GDM1 (cell line): Measurements from ENCODE around the gene ACER2.
A peak's percentile ranks its signal among the peaks of the same experiment; 100 is the strongest.

Experiments used
- DNase-seq: peaks from one replicate; lab custom pipeline; 2025; lab: John Stamatoyannopoulos, UW

ACER2 gene

GRCh38 chr9:19456426-19456825 lies 47.6 kb downstream of the ACER2 start:
- DNase-seq, result no peak

DNA sequence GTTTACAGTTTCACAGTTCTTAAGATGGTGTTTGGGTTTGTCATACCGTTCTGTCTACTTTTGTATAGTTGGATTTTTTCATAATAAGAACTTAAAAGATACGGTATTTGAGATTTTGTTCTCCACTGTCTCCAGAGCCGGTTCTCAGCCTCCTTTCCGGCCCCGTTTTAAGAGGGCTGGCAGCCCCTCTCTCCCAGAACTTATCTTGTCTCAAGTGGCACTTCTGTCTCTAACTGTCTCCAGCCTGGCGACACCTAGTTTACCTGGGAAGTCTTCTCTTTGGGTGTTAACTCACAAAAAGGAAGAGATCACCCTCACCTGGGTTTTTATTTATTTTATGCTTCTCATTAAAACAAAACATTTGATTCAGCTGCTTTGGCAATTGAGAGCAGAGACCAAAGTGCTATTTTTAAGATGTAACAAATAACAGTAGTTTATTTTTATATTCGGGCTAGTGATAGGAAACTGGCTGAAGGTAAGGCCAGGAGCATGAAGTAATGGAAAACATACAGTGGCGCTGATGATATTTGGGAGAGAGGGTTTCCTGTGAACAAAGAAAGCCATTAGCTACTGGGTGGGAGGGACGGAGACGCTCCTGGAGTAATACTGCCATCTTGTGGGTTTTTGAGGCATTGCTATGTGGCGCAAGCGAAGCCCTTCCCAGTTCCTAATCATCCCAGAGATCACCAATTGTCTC lies 48.3 kb downstream of the ACER2 start:
- peak; percentile 21 for DNase-seq

DNA sequence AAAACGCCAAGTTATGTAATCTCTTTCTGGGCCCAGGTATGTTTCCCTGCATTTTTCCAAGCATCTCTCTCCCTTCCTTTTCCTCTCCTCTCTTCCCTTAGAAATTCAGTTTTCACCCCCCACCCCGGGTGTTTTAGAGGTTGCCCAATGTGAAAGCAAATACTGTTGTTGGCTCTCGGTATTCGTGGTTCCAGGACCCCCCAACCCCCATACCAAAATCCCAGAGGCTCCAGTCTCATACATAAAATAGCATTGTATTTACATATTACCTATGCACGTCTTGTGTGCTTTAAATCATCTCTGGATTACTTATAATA lies 48.8 kb downstream of the ACER2 start:
- no peak for DNase-seq

GRCh38 chr9:19460243-19460642 lies 51.4 kb downstream of the ACER2 start:
- no peak for DNase-seq

DNA sequence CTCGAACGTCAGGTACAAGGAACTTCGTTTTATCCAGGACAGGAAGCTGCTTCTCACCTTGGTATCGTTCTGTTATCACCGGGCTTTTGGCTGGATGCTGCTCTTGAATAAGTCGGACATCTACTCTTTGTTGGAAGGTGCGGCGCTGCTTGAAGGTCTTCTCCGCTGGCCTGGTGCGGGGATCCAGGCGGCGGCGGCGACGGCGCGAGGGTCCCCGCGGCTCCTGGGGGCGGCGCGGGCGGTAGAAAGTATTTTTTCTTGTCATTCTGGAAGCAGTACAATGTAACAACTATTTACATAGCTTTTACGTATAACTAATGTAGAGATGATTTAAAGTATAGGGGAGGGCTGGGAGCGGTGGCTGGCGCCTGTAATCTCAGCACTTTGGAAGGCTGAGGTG lies 52.3 kb downstream of the ACER2 start:
- no peak for DNase-seq

DNA sequence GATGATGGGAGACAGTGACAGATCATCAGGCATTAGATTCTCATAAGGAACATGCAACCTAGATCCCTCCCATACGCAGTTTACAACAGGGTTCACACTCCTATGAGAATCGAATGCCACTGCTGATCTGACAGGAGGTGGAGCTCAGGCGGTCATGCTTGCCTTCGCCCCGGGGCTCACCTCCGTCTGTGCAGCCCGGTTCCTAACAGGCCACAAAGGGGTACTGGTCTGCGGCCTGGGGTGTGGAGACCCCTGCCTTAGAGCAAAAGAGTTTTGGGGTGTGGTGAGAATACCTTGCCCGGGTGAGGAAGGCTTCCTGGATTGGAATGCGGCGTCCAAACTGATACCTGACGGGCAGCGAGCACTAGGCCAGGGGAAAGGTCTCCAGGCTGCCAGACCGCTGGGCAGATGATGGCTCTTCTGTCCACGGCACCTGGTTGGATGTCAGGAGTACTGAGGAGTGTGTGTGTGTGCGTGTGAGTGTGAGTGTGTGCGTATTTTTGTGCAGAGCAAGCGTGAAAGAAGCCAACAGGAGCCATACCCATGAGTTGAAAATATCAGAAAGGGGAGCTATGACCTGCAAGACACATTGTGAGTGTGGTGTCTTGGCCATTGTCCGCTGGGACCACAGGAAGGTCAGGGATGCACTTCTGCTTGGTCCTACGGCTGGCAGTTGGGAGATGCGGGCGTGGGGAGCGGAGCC lies 55.4 kb downstream of the ACER2 start:
- no peak for DNase-seq

GRCh38 chr9:19464764-19465585 lies 56.2 kb downstream of the ACER2 start:
- no peak for DNase-seq

GRCh38 chr9:19465586-19466279 lies 56.9 kb downstream of the ACER2 start:
- DNase-seq, result no peak

- DNase-seq, result no peak
These were observed 57.5 kb downstream of the ACER2 start for GRCh38 chr9:19466280-19466639.

DNA sequence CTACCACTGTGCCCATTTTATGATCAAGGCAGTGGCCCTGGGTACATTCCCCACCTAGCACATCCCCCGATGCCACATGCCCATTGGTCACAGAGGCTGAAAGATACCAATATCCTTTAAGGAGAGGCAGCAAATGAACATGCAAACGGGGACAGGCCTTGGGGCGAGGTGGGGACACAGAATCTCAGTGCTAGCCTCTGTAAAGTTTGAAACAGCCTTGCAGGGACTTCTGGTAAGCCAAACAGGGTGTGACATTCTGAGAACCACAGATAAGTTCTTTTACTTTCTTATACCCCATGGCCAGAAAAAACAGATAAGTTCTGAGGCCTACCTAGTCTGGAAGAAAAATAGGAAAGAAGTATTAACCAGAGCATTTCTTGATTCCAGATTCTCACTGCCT lies 60.5 kb downstream of the ACER2 start:
- no peak for DNase-seq

- DNase-seq, result no peak
These were observed 61.8 kb downstream of the ACER2 start for GRCh38 chr9:19470567-19470966.

GRCh38 chr9:19470981-19471650 lies 62.3 kb downstream of the ACER2 start:
- DNase-seq, result no peak

DNA sequence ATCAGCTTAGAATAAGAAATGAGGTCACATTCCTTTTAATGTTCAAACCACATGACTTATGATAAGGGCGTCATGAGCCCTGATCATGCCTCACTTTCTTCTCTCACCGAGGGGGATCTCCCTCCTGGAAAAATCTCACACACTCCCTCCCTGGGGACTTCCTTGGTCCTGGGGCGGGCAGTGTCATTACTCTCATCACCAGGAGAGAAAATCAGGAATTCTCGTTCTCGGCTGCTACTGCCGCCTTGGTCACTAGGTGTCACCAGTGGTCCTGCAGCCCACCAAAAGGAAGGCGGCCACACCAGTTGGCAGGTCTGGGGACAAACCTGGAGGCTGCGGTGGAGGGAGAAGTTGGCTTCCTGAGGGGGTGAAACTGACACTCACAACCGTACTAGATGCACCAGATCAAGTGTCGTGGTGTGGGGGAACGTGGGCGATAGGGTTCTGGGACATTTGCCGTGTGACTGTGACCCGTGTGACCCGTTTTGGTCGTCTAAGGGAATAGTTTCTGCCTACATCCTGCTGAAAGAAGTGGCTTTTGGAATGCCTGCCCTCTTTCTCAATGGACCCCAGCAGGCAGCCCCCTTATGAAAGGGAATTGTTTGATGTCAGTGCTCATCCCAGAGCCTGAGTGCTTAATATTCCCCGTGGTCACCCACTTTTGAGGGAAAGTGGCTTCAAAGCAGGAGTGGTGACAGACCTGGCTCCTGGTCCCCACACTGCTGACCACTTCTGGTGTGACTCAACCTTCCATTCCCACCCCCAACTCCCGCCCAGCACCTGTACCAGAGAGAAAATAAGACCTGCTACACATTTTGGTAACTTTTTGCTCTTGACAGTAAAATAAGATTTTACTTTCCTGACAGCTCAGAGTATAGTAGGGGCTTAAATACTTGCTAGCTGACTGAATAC lies 63.2 kb downstream of the ACER2 start:
- DNase-seq, result peak; percentile 17

DNA sequence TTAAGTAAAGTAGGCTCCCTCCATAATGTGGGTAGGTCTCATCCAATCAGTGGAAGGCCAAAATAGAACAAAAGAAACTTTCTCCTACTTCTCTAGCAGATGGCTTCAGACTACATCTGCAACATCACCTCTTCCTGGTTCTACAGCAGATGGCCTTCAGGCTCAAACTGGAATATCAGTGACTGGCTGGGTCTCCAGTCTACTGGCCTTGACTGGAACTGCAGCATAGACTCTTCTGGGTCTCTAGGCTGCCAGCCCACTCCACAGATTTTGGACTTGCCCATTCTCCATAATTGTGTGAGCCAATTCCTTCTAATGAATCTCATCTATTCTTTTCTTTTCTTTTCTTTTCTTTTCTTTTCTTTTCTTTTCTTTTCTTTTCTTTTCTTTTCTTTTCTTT lies 64.8 kb downstream of the ACER2 start:
- no peak for DNase-seq

- DNase-seq, result no peak
These were observed 71.1 kb downstream of the ACER2 start for GRCh38 chr9:19479874-19480273.

DNA sequence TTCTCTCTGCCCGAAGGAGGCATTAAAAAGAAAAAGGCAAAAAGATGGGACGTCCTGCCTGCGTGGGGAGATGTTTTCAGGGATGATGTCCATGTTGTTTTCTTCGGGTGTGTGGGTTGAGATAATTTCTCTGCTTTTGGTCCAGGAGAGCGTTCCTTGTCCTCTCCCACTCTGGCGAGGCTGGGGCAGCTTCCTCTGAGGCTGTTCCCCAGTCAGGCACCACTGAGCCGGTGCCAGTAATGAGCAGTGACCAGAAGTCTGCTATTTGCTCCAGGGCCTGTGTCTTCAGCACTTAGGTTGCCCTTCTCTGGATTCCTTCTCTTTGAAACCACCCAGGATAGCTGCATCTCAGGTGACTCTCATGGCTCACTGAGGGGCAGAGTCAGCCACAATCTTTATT lies 71.5 kb downstream of the ACER2 start:
- no peak for DNase-seq

- DNase-seq, result no peak
These were observed 72.5 kb downstream of the ACER2 start for GRCh38 chr9:19481121-19481870.

GRCh38 chr9:19481971-19482404 lies 73.2 kb downstream of the ACER2 start:
- DNase-seq, result no peak

DNA sequence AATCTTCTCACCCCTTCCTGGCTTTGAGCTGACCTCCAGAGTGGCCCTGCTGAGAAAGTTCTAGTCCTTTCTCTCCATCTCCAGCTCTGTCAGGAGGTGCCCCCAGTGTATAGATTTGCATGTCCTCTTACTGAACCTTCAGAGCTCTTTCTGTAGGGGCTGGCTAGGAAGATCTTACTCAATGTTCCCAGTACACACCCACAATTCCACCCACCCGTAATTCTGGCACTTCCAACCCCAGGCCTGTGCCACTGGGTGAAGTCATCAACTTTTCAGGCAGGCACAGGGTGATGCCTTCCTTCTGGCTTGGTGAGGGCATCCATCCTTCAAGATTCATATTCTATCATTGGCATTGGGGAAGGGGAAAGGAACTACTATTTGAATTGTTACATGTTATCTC lies 75.9 kb downstream of the ACER2 start:
- no peak for DNase-seq

- DNase-seq, result no peak
These were observed 76.4 kb downstream of the ACER2 start for GRCh38 chr9:19485193-19485592.
